ENCODE data around the gene ACER3.

DNA sequence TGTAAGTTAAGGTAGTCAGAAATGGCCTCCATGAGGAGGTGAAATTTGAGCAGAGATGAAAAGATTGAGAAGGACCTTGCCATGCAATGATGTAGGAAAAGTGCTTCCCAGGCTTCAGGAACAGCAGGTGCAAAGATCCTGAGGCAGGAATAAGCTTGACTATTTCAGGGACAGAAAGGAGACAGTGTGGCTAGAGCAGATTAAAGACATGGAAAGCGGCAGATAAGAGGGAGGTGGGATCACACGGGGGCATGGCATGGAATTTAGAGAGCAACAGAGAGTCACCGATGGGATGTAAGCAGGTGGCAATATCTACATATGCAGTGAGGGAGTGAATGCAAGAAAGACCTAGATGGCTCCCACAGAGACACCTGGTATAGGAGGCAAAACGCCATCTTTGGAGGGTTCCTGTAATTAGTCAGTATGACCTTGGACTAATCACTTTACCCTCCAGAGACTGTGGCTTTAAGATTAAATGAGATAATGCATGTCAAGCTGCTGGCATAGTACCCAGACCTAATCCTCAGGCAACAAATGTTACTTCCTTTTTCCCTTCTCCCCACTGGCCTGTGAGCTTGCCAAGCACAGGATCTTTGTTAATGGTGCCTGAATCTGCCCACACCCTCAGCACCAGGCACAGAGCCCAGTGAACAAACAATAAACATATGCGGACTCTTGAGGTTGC lies 24.6 kb upstream of the ACER3 start:
- TF ChIP-seq EP300 (IDR thresholded peaks at IDR 0.05) (no peak), POLR2A (IDR thresholded peaks at IDR 0.05) (no peak)

All from sigmoid colon (tissue), 4 donors.